GM13976 (cell line): ENCODE data around the gene NRG3.
A peak's percentile ranks its signal among the peaks of the same experiment; 100 is the strongest.

Source experiments
- DNase-seq: peaks from one replicate; pipeline ENCODE4 v3.0.0; 2012; ENCODE audit warnings: low spot score
- CTCF ChIP-seq: IDR thresholded peaks from 2 replicates; pipeline ENCODE4 v1.5.1; 2012; ENCODE audit warnings: borderline replicate concordance, mild to moderate bottlenecking; ENCODE audit not compliant: insufficient read depth; ENCODE audit errors: extremely low read depth, missing control alignments, control extremely low read depth
- in situ Hi-C: fragments of 300-500 bp; cut with MboI; formaldehyde crosslinking; loops from one replicate; pipeline ENCODE4 v1.12.0; 2022; ENCODE audit warnings: low sequenced_read_pairs, mixed read lengths, inconsistent platforms; ENCODE audit not compliant: unreplicated experiment

The NRG3 gene

GRCh38 chr10:82778908-82779307 is 903.9 kb downstream of the NRG3 start:
- in situ Hi-C loops = no loop called here
- no peak for DNase-seq
- no peak for TF ChIP-seq CTCF

- in situ Hi-C loops = no loop called here
- DNase-seq = no peak
- TF ChIP-seq CTCF = peak; percentile 29
Observed at GRCh38 chr10:82796510-82796909, 921.5 kb downstream of the NRG3 start.

- TF ChIP-seq CTCF = no peak
- no peak for DNase-seq
- in situ Hi-C loops = no loop called here
Observed at GRCh38 chr10:82801289-82801688, 926.3 kb downstream of the NRG3 start.

GRCh38 chr10:82811621-82812020 is 936.6 kb downstream of the NRG3 start:
- TF ChIP-seq CTCF = peak; percentile 34
- DNase-seq = peak; percentile 23
- in situ Hi-C loops = no loop called here

GRCh38 chr10:82813856-82814255 is 938.9 kb downstream of the NRG3 start:
- in situ Hi-C loops = no loop called here
- DNase-seq = no peak
- no peak for TF ChIP-seq CTCF

GRCh38 chr10:82814635-82815034 is 939.6 kb downstream of the NRG3 start:
- no peak for TF ChIP-seq CTCF
- no peak for DNase-seq
- in situ Hi-C loops = no loop called here

GRCh38 chr10:82815680-82816079 is 940.7 kb downstream of the NRG3 start:
- in situ Hi-C loops = no loop called here
- no peak for DNase-seq
- no peak for TF ChIP-seq CTCF
